OCI-LY1 (cell line): ENCODE results near the gene TNPO3.

Source experiments
- H2AFZ ChIP-seq: fragments of 200-600 bp; sonication (generic), shearing (Covaris generic); 2 replicates; pipeline ENCODE4 v1.6.0; 2014; ENCODE audit warnings: antibody characterized with exemption, mild to moderate bottlenecking, low read length
- H3F3A ChIP-seq: fragments of 200-600 bp; sonication (generic), shearing (Covaris generic); 2 replicates; pipeline ENCODE4 v1.6.0; 2014; ENCODE audit warnings: mild to moderate bottlenecking, antibody characterized with exemption, low read length, moderate library complexity; ENCODE audit not compliant: insufficient read depth
- H3K27ac ChIP-seq: fragments of 200-600 bp; sonication (generic); 2 replicates; pipeline ENCODE4 v1.5.1; 2014; ENCODE audit warnings: low read length, mixed run types, mild to moderate bottlenecking, low read depth; ENCODE audit not compliant: poor library complexity, severe bottlenecking
- H3K27me3 ChIP-seq: fragments of 200-600 bp; sonication (generic); 2 replicates; pipeline ENCODE4 v1.6.0; 2014; ENCODE audit warnings: antibody characterized with exemption, mild to moderate bottlenecking, low read length, moderate library complexity; ENCODE audit not compliant: insufficient read depth
- H3K36me3 ChIP-seq: fragments of 200-600 bp; sonication (generic); 2 replicates; pipeline ENCODE4 v1.6.1; 2014; ENCODE audit warnings: mild to moderate bottlenecking, antibody characterized with exemption, low read length, moderate library complexity, mixed read lengths; ENCODE audit not compliant: insufficient read depth
- H3K4me1 ChIP-seq: fragments of 200-600 bp; sonication (generic); 2 replicates; pipeline ENCODE4 v1.5.1; 2014; ENCODE audit warnings: mild to moderate bottlenecking, low read length, moderate library complexity; ENCODE audit not compliant: insufficient read depth, severe bottlenecking
- H3K4me2 ChIP-seq: fragments of 200-600 bp; sonication (generic), shearing (Covaris generic); 2 replicates; pipeline ENCODE4 v1.6.1; 2014; ENCODE audit warnings: low read length
- H3K4me3 ChIP-seq: fragments of 200-600 bp; sonication (generic); 2 replicates; pipeline ENCODE4 v1.5.1; 2014; ENCODE audit warnings: low read length, low read depth, mild to moderate bottlenecking, mixed read lengths; ENCODE audit not compliant: poor library complexity, severe bottlenecking
- H3K79me2 ChIP-seq: fragments of 200-600 bp; shearing (Covaris generic); 2 replicates; pipeline ENCODE4 v1.6.1; 2016; ENCODE audit warnings: mixed run types, low read length, mixed read lengths; ENCODE audit not compliant: insufficient read depth
- H3K9ac ChIP-seq: fragments of 200-600 bp; sonication (generic), shearing (Covaris generic); 2 replicates; pipeline ENCODE4 v1.6.1; 2014; ENCODE audit warnings: mild to moderate bottlenecking, low read length, mixed read lengths
- H3K9me2 ChIP-seq: fragments of 200-600 bp; sonication (generic), shearing (Covaris generic); 2 replicates; pipeline ENCODE4 v1.6.1; 2014; ENCODE audit warnings: low read depth, mild to moderate bottlenecking, low read length, mixed read lengths
- H3K9me3 ChIP-seq: fragments of 200-600 bp; shearing (Covaris generic); 2 replicates; pipeline ENCODE4 v1.6.1; 2014; ENCODE audit warnings: low read length, mixed read lengths
- H4K20me1 ChIP-seq: fragments of 200-600 bp; sonication (generic), shearing (Covaris generic); 2 replicates; pipeline ENCODE4 v1.6.0; 2016; ENCODE audit warnings: mild to moderate bottlenecking, low read length; ENCODE audit not compliant: insufficient read depth
- EZH2 ChIP-seq: fragments of 200-600 bp; sonication (generic), shearing (Covaris generic); IDR thresholded peaks from 2 replicates; pipeline ENCODE4 v1.8.0; 2017; ENCODE audit warnings: borderline replicate concordance, mixed run types, mild to moderate bottlenecking, antibody characterized with exemption, low read length, moderate library complexity, mixed read lengths
- TF ChIP-seq, protein P1 (sequence below): fragments of 200-600 bp; sonication (generic), shearing (Covaris generic); IDR thresholded peaks from 2 replicates; pipeline ENCODE4 v1.5.1; 2017; ENCODE audit warnings: mild to moderate bottlenecking, antibody characterized with exemption, low read length, moderate library complexity, mixed read lengths

The TNPO3 gene

DNA sequence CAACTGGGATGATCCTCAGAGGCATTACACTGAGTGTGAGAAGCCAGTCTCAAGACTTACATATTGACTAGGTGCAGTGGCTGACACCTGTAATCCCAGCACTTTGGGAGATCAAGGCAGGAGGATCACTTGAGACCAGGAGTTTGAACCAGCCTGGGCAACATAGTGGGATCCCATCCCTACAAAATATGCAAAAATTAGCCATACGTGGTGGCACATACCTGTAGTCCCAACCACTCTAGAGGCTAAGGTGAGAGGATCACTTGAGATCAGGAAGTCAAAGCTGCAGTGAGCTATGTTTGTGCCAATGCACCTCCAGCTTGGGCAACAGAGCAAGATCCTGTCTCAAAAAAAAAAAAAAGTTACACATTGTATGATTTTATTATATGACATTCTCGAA, 23.5 kb upstream of the TNPO3 start:
- no peak overlapping the region for H2AFZ ChIP-seq
- no peak overlapping the region for H3K4me3 ChIP-seq
- H3K79me2 ChIP-seq: no peaks in the 10 kb centered on the region
- H3K9ac ChIP-seq: no peak overlapping the region
- no peaks in the 10 kb centered on the region for H3K36me3 ChIP-seq
- H3K27ac ChIP-seq: no peak overlapping the region
- TF ChIP-seq, protein P1, sequence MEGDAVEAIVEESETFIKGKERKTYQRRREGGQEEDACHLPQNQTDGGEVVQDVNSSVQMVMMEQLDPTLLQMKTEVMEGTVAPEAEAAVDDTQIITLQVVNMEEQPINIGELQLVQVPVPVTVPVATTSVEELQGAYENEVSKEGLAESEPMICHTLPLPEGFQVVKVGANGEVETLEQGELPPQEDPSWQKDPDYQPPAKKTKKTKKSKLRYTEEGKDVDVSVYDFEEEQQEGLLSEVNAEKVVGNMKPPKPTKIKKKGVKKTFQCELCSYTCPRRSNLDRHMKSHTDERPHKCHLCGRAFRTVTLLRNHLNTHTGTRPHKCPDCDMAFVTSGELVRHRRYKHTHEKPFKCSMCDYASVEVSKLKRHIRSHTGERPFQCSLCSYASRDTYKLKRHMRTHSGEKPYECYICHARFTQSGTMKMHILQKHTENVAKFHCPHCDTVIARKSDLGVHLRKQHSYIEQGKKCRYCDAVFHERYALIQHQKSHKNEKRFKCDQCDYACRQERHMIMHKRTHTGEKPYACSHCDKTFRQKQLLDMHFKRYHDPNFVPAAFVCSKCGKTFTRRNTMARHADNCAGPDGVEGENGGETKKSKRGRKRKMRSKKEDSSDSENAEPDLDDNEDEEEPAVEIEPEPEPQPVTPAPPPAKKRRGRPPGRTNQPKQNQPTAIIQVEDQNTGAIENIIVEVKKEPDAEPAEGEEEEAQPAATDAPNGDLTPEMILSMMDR: no peak
- no peak for TF ChIP-seq EZH2
- H3K9me3 ChIP-seq: peaks cover 11% of the 10 kb centered on the region; the same call in 1 of the 2 replicates
- no peaks in the 10 kb centered on the region for H3F3A ChIP-seq
- H3K27me3 ChIP-seq: no peaks in the 10 kb centered on the region; the same call in 1 of the 2 replicates
- no peaks in the 10 kb centered on the region for H4K20me1 ChIP-seq
- no peaks in the 10 kb centered on the region for H3K4me1 ChIP-seq
- H3K4me2 ChIP-seq: no peak overlapping the region
- H3K9me2 ChIP-seq: no peaks in the 10 kb centered on the region

DNA sequence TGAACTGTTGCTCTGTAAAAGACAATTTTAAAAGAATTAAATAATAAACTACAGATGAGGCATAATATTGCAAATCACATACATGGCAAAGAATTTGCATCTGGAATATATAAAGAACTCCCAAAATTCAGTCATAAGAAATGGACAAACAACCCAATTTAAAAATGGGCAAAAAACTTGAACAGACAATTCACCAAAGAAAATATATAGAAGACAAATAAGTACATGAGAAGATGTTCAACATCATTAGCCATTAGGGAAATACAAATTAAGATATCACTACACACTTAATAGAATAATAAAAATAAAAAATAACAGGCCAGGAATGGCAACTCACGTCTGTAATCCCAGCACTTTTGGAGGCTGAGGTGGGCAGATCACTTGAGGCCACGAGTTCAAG, 22.0 kb upstream of the TNPO3 start:
- Histone ChIP-seq H3K36me3 (no peaks in the 10 kb centered on the region), H4K20me1 (no peaks in the 10 kb centered on the region), H3K79me2 (no peaks in the 10 kb centered on the region), H3K27ac (no peak overlapping the region), H3K9me3 (peaks cover 11% of the 10 kb centered on the region; the same call in 1 of the 2 replicates), H3K9me2 (no peaks in the 10 kb centered on the region), H3F3A (no peaks in the 10 kb centered on the region), H2AFZ (no peak overlapping the region), H3K27me3 (no peaks in the 10 kb centered on the region; the same call in 1 of the 2 replicates), H3K4me3 (no peak overlapping the region), H3K4me1 (no peaks in the 10 kb centered on the region), H3K9ac (no peak overlapping the region), H3K4me2 (no peak overlapping the region)
- TF ChIP-seq, protein P1: no peak
- TF ChIP-seq EZH2: no peak

DNA sequence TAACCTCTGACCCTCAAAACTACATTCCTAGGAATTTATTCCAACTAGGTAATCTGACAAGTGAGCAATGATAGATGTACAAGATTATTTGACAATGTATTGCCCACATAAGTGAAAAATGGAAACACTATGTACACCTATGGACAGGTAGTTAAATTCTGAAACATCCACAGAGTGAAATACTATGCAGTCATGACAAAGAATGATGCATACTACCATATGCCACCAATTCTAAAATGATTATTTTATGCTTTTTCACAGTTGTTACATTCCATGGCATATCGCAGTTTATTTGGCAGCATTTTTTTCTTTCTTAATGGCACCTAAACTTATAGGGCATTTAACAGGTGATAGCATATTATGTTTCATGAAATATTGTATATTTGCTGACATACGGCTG, 20.1 kb upstream of the TNPO3 start:
- TF ChIP-seq EZH2: no peak
- TF ChIP-seq, protein P1: no peak
- Histone ChIP-seq H3K27ac (no peak overlapping the region), H3K36me3 (no peaks in the 10 kb centered on the region), H3K79me2 (no peaks in the 10 kb centered on the region), H3K27me3 (no peaks in the 10 kb centered on the region; the same call in 1 of the 2 replicates), H3F3A (no peaks in the 10 kb centered on the region), H2AFZ (no peak overlapping the region), H3K9me3 (peaks cover 11% of the 10 kb centered on the region; the same call in 1 of the 2 replicates), H3K4me3 (no peak overlapping the region), H4K20me1 (no peaks in the 10 kb centered on the region), H3K4me2 (no peak overlapping the region), H3K9me2 (no peaks in the 10 kb centered on the region), H3K9ac (no peak overlapping the region), H3K4me1 (no peaks in the 10 kb centered on the region)
